ENCODE results near the gene RCOR3. TPM values are rescaled to one million over a fixed set of nuclear protein-coding genes. Genes with fewer than 3 reads are reported as not detected.

RCOR3 gene
- total RNA-seq, 1 donor from 2014 or later, result 46.7 TPM

- no peak for ATAC-seq
- Histone ChIP-seq H3K36me3 (no peaks in the 10 kb centered on the region), H3K9me3 (no peaks in the 10 kb centered on the region), H3K4me1 (peaks cover 10% of the 10 kb centered on the region), H3K4me3 (no peak overlapping the region), H3K27me3 (no peaks in the 10 kb centered on the region), H3K27ac (no peak overlapping the region)
- no peak for DNase-seq
- no peak for TF ChIP-seq CTCF (IDR thresholded peaks at IDR 0.05)
- intact Hi-C loops (cut with DNase I), result no loop called here
These were observed 75.8 kb downstream of the RCOR3 start for GRCh38 chr1:211334986-211335385.

- ATAC-seq, result no peak
These were observed 76.5 kb downstream of the RCOR3 start for GRCh38 chr1:211335522-211336157.

GRCh38 chr1:211336161-211336560 lies 77.0 kb downstream of the RCOR3 start:
- Histone ChIP-seq H3K4me3 (no peak overlapping the region), H3K36me3 (no peaks in the 10 kb centered on the region), H3K27ac (no peak overlapping the region), H3K27me3 (no peaks in the 10 kb centered on the region), H3K9me3 (no peaks in the 10 kb centered on the region), H3K4me1 (peaks cover 10% of the 10 kb centered on the region)
- ATAC-seq, result no peak
- no peak for DNase-seq
- TF ChIP-seq CTCF (IDR thresholded peaks at IDR 0.05), result no peak
- intact Hi-C loops (cut with DNase I), result no loop called here

More at GRCh38 chr1:211335522-211336157, 76.5 kb downstream of the RCOR3 start:
- Histone ChIP-seq H3K27ac (no peak overlapping the region), H3K27me3 (no peaks in the 10 kb centered on the region), H3K36me3 (no peaks in the 10 kb centered on the region), H3K4me1 (peaks cover 10% of the 10 kb centered on the region), H3K9me3 (no peaks in the 10 kb centered on the region), H3K4me3 (no peak overlapping the region)
- intact Hi-C loops (cut with DNase I), result no loop called here
- no peak for TF ChIP-seq CTCF (IDR thresholded peaks at IDR 0.05)
- DNase-seq, result no peak

GRCh38 chr1:211336775-211337174 lies 77.6 kb downstream of the RCOR3 start:
- ATAC-seq (no peak), DNase-seq (no peak)
- no peak overlapping the region for H3K27ac ChIP-seq
- intact Hi-C loops (cut with DNase I), result no loop called here
- no peaks in the 10 kb centered on the region for H3K36me3 ChIP-seq
- peaks cover 10% of the 10 kb centered on the region for H3K4me1 ChIP-seq
- H3K4me3 ChIP-seq, result no peak overlapping the region
- no peaks in the 10 kb centered on the region for H3K27me3 ChIP-seq
- no peak for TF ChIP-seq CTCF (IDR thresholded peaks at IDR 0.05)
- no peaks in the 10 kb centered on the region for H3K9me3 ChIP-seq

- H3K27ac ChIP-seq, result no peak overlapping the region
- no peaks in the 10 kb centered on the region for H3K27me3 ChIP-seq
- no peak for DNase-seq
- no peak for TF ChIP-seq CTCF (IDR thresholded peaks at IDR 0.05)
- peaks cover 10% of the 10 kb centered on the region for H3K4me1 ChIP-seq
- ATAC-seq, result no peak
- H3K9me3 ChIP-seq, result no peaks in the 10 kb centered on the region
- no peaks in the 10 kb centered on the region for H3K36me3 ChIP-seq
- no peak overlapping the region for H3K4me3 ChIP-seq
- intact Hi-C loops (cut with DNase I), result no loop called here
These were observed 78.5 kb downstream of the RCOR3 start for GRCh38 chr1:211337430-211338223.

Data from upper lobe of right lung (tissue), 1 donor.